ENCODE results near the gene DIPK1C.

Gene DIPK1C

GRCh38 chr18:74414953-74415515 lies 42.1 kb downstream of the DIPK1C start:
- DNase-seq = no peak

- no peak for DNase-seq
Observed at GRCh38 chr18:74413836-74414235, 43.3 kb downstream of the DIPK1C start.

- DNase-seq = no peak
Observed at GRCh38 chr18:74412116-74412880, 44.8 kb downstream of the DIPK1C start.

- no peak for DNase-seq
Observed at GRCh38 chr18:74411475-74411874, 45.6 kb downstream of the DIPK1C start.

- DNase-seq = no peak
Observed at GRCh38 chr18:74410441-74410992, 46.6 kb downstream of the DIPK1C start.

GRCh38 chr18:74407888-74408287 lies 49.2 kb downstream of the DIPK1C start:
- no peak for DNase-seq

- DNase-seq = no peak
Observed at GRCh38 chr18:74402806-74403433, 54.2 kb downstream of the DIPK1C start.

GRCh38 chr18:74400813-74401212 lies 56.3 kb downstream of the DIPK1C start:
- no peak for DNase-seq

- no peak for DNase-seq
Observed at GRCh38 chr18:74399091-74399887, 57.8 kb downstream of the DIPK1C start.

GRCh38 chr18:74397572-74397971 lies 59.5 kb downstream of the DIPK1C start:
- DNase-seq = no peak

- no peak for DNase-seq
Observed at GRCh38 chr18:74396171-74397169, 60.6 kb downstream of the DIPK1C start.

GRCh38 chr18:74395648-74396154 lies 61.4 kb downstream of the DIPK1C start:
- DNase-seq = no peak

- DNase-seq = no peak
Observed at GRCh38 chr18:74395006-74395405, 62.1 kb downstream of the DIPK1C start.

GRCh38 chr18:74392323-74392722 lies 64.8 kb downstream of the DIPK1C start:
- DNase-seq = no peak

GRCh38 chr18:74390900-74391299 lies 66.2 kb downstream of the DIPK1C start:
- no peak for DNase-seq

GRCh38 chr18:74389991-74390390 lies 67.1 kb downstream of the DIPK1C start:
- no peak for DNase-seq

GRCh38 chr18:74389171-74389927 lies 67.8 kb downstream of the DIPK1C start:
- no peak for DNase-seq

GRCh38 chr18:74388227-74388626 lies 68.9 kb downstream of the DIPK1C start:
- DNase-seq = no peak

GRCh38 chr18:74387383-74387782 lies 69.7 kb downstream of the DIPK1C start:
- DNase-seq = no peak
